ENCODE measurements around the gene COPS6. TPM values are rescaled to one million over a fixed set of nuclear protein-coding genes. Genes with fewer than 3 reads are reported as not detected.
A peak's percentile ranks its signal among the peaks of the same experiment; 100 is the strongest.

Gene COPS6
- total RNA-seq, 4 donors from 2014 or later, result 35.8 to 60.7 (median 47.7) TPM

DNA sequence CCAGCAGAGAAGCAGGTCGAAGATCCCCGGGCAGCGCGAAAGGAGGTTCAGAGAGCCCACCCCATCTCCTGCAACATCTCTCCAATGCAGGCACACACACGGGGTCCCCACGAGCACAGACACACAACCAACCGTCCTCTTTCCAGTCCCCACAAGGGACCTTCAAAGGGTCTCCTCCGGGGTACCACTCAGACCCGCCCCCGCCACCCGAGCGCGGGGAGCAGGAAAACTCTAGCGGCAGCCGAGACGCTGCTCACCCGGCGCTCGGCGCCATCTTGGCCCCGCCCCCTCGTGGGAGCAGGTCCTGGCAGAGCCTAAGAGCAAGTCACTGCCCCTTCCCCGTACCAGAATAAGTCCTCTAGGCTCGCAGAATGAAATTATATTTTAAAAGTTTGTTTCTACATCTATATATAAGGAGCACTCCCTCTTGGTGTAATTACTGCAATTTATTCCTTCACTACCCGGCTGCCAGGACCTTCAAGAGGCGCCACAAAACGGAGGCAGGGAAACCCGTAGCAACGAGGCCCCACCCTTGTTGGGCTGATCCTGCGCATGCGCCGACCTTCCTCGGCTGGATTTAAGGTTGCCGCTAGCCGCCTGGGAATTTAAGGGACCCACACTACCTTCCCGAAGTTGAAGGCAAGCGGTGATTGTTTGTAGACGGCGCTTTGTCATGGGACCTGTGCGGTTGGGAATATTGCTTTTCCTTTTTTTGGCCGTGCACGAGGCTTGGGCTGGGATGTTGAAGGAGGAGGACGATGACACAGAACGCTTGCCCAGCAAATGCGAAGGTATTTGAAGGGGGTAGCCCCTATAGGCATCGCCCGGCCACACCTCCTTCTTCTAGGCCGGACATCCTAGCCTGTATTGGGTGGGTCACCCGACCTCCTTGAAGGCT is 30.6 kb downstream of the COPS6 start, which contains the start of the genes CNPY4 and TAF6:
Gene CNPY4, plus strand, starts transcription at position 563 of the 898 bp plus-strand sequence. Its CDS starts 111 bp downstream, at position 674.
Gene TAF6, minus strand, starts transcription at position 287 of the 898 bp plus-strand sequence. CDS start 5,149 bp downstream, outside the sequence.
- H3K27me3 ChIP-seq, result no peaks in the 10 kb centered on the region
- TF ChIP-seq, protein P1, sequence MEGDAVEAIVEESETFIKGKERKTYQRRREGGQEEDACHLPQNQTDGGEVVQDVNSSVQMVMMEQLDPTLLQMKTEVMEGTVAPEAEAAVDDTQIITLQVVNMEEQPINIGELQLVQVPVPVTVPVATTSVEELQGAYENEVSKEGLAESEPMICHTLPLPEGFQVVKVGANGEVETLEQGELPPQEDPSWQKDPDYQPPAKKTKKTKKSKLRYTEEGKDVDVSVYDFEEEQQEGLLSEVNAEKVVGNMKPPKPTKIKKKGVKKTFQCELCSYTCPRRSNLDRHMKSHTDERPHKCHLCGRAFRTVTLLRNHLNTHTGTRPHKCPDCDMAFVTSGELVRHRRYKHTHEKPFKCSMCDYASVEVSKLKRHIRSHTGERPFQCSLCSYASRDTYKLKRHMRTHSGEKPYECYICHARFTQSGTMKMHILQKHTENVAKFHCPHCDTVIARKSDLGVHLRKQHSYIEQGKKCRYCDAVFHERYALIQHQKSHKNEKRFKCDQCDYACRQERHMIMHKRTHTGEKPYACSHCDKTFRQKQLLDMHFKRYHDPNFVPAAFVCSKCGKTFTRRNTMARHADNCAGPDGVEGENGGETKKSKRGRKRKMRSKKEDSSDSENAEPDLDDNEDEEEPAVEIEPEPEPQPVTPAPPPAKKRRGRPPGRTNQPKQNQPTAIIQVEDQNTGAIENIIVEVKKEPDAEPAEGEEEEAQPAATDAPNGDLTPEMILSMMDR (IDR thresholded peaks at IDR 0.05), result no peak
- TF ChIP-seq POLR2AphosphoS5 (IDR thresholded peaks at IDR 0.05) (no peak), EP300 (IDR thresholded peaks at IDR 0.05) (no peak), POLR2A (IDR thresholded peaks at IDR 0.05) (no peak)
- H3K4me3 ChIP-seq, result peak within 1 kb of the TSS; percentile 86
- under 1% methylated on average over 28 of the region's 49 CpGs for whole genome bisulfite sequencing
- DNase-seq (ENCODE audit: low spot score in 2 of 2), result peak; percentile 97
- no peaks in the 10 kb centered on the region for H3K9me3 ChIP-seq
- H3K36me3 ChIP-seq, result peaks cover 1% of the 10 kb centered on the region
- H3K27ac ChIP-seq, result peak within 1 kb of the TSS; percentile 92
- peaks cover 21% of the 10 kb centered on the region for H3K4me1 ChIP-seq

GRCh38 chr7:100119970-100120732 is 31.4 kb downstream of the COPS6 start:
- DNase-seq (ENCODE audit: low spot score in 2 of 2), result peak in 1 of 2 donors; percentile 88
- Histone ChIP-seq H3K36me3 (no peaks in the 10 kb centered on the region), H3K27me3 (no peaks in the 10 kb centered on the region), H3K4me1 (peaks cover 28% of the 10 kb centered on the region), H3K4me3 (peak overlapping the region; percentile 86), H3K27ac (peak overlapping the region; percentile 92), H3K9me3 (no peaks in the 10 kb centered on the region)
- WGBS, result 13% methylated on average over 18 of the region's 19 CpGs
- TF ChIP-seq POLR2AphosphoS5 (IDR thresholded peaks at IDR 0.05) (no peak), POLR2A (IDR thresholded peaks at IDR 0.05) (no peak), EP300 (IDR thresholded peaks at IDR 0.05) (no peak)
- TF ChIP-seq, protein P1 (IDR thresholded peaks at IDR 0.05), result no peak

DNA sequence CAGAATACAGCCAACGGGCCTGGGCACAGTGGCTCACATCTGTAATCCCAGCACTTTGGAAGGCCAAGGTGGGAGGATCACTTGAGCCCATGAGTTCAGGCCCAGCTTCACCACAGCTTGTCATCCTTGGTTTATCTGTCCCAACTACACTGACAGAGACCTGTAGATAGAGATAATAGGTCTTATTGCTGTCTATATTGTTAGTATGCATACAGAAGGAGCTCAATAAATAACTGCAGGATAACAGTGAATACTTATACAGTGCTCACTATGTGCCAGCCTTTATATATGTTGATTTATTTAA is 31.9 kb downstream of the COPS6 start:
- no peaks in the 10 kb centered on the region for H3K9me3 ChIP-seq
- no peak for TF ChIP-seq POLR2A (IDR thresholded peaks at IDR 0.05)
- TF ChIP-seq POLR2AphosphoS5 (IDR thresholded peaks at IDR 0.05), result no peak
- TF ChIP-seq EP300 (IDR thresholded peaks at IDR 0.05), result no peak
- TF ChIP-seq, protein P1 (IDR thresholded peaks at IDR 0.05), result no peak
- no peak overlapping the region for H3K4me3 ChIP-seq
- H3K4me1 ChIP-seq, result peaks cover 33% of the 10 kb centered on the region
- H3K27me3 ChIP-seq, result no peaks in the 10 kb centered on the region
- H3K27ac ChIP-seq, result no peak overlapping the region
- DNase-seq (ENCODE audit: low spot score in 2 of 2), result no peak
- no peaks in the 10 kb centered on the region for H3K36me3 ChIP-seq
- 14% methylated on average over 1 of the region's 1 CpG for WGBS

DNA sequence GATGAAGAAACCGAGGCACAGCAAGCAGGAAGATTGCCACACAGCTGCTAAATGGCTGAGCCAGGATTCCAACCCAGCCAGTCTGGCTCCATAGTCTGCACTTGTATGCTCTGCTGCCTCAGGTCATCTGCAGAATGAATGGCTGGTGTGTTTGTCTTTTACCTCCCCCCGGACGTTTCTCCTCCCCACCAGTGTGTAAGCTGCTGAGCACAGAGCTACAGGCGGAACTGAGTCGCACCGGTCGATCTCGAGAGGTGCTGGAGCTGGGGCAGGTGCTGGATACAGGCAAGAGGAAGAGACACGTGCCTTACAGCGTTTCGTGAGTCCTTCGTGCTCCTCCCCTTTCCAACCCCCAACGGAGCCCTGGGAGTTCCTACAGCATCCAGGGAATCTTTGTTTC is 33.3 kb downstream of the COPS6 start:
- Histone ChIP-seq H3K4me1 (peaks cover 42% of the 10 kb centered on the region), H3K9me3 (no peaks in the 10 kb centered on the region), H3K27me3 (no peaks in the 10 kb centered on the region), H3K36me3 (no peaks in the 10 kb centered on the region), H3K4me3 (no peak overlapping the region), H3K27ac (no peak overlapping the region)
- TF ChIP-seq POLR2AphosphoS5 (IDR thresholded peaks at IDR 0.05), result no peak
- TF ChIP-seq, protein P1 (IDR thresholded peaks at IDR 0.05), result no peak
- DNase-seq (ENCODE audit: low spot score in 2 of 2), result no peak
- WGBS, result 48% methylated on average over 13 of the region's 13 CpGs

DNA sequence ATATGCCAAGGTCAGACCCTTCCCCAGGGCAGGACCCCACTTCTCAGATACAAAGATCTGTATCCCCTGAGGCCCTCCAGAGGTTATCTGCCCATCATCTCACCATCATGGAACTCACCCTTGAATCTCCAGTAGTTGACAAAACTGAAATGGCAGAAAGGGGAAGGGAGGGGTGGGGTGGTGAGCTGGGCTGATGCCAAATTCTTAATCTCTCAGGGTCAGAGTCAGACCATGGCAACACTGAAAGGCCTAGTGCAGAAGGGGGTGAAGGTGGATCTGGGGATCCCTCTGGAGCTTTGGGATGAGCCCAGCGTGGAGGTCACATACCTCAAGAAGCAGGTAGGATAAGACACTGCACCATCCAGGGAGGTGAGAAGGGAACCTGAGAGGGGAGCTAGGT is 33.8 kb downstream of the COPS6 start:
- H3K27me3 ChIP-seq, result no peaks in the 10 kb centered on the region
- DNase-seq (ENCODE audit: low spot score in 2 of 2), result no peak
- no peaks in the 10 kb centered on the region for H3K9me3 ChIP-seq
- no peak overlapping the region for H3K27ac ChIP-seq
- WGBS, result 100% methylated on average over 1 of the region's 1 CpG
- H3K4me3 ChIP-seq, result no peak overlapping the region
- H3K36me3 ChIP-seq, result no peaks in the 10 kb centered on the region
- peaks cover 44% of the 10 kb centered on the region for H3K4me1 ChIP-seq
- TF ChIP-seq EP300 (IDR thresholded peaks at IDR 0.05) (no peak), POLR2AphosphoS5 (IDR thresholded peaks at IDR 0.05) (no peak), POLR2A (IDR thresholded peaks at IDR 0.05) (no peak)
- TF ChIP-seq, protein P1 (IDR thresholded peaks at IDR 0.05), result no peak
